HepG2 (cell line): ENCODE results near the gene GLYR1. TPM values are rescaled to one million over a fixed set of nuclear protein-coding genes. Genes with fewer than 3 reads are reported as not detected.

Experiments
- ATAC-seq: fragments of 200-7000 bp; cut with Tn5 transposase; 3 replicates; pipeline ENCODE4 v1.9.1; 2020; ENCODE audit warnings: mild to moderate bottlenecking, moderate library complexity
- BruUV-seq: library from RNA; stranded (reverse); fragments of 400-500 nt; replicated peaks from 2 replicates; lab custom pipeline; 2021; lab: Mats Ljungman, UMichigan
- CTCF ChIA-PET: fragments of 300-600 bp; formaldehyde crosslinking; extraction: SDS; loops from one replicate; lab custom pipeline; 2021; ENCODE audit warnings: low total read pairs, inconsistent platforms, low intra/inter-chr PET ratio; lab: Yijun Ruan, JAX
- POLR2A ChIA-PET: fragments of 350-600 bp; sonication (Branson Sonifier 250); formaldehyde crosslinking; loops from one replicate; lab custom pipeline; 2020; ENCODE audit warnings: antibody characterized with exemption, inconsistent platforms; lab: Yijun Ruan, JAX
- DNase-seq: peaks from one replicate; pipeline ENCODE4 v3.0.0-alpha.2; 2015; ENCODE audit warnings: low spot score
- FAIRE-seq: peaks from 3 replicates; lab custom pipeline; 2011; peaks lifted over from hg19 to GRCh38; lab: Jason Lieb, UNC
- H2AFZ ChIP-seq: one replicate; pipeline ENCODE4 v1.6.1; 2011; ENCODE audit warnings: low read length, inconsistent platforms
- H3K27ac ChIP-seq: fragments of 300-600 bp; 3 replicates; pipeline ENCODE4 v1.8.0; 2011; ENCODE audit warnings: mixed run types, mild to moderate bottlenecking, mixed read lengths, low read length, inconsistent platforms; ENCODE audit not compliant: insufficient read depth; ENCODE audit errors: extremely low read length
- H3K27me3 ChIP-seq, 2 experiments: fragments of 200-600 bp in 1 of 2; 2 replicates in 1 of 2; 3 replicates in 1 of 2; pipeline versions ENCODE4 v1.6.0 to v1.8.0; 2011; ENCODE audit warnings: low read length in 2 of 2, mild to moderate bottlenecking in 2 of 2, moderate library complexity in 2 of 2, inconsistent platforms in 1 of 2; ENCODE audit not compliant: insufficient read depth in 2 of 2, control insufficient read depth in 1 of 2
- H3K36me3 ChIP-seq, 2 experiments: fragments of 200-600 bp in 1 of 2; replicated peaks in 1 of 2; 2 replicates in 1 of 2; 3 replicates in 1 of 2; pipeline versions ENCODE4 v1.5.1 to v1.8.0; 2011; ENCODE audit warnings: low read length in 2 of 2, inconsistent platforms in 1 of 2; ENCODE audit not compliant: insufficient read depth in 2 of 2, control insufficient read depth in 1 of 2
- H3K4me1 ChIP-seq: 2 replicates; pipeline ENCODE4 v1.5.1; 2012; ENCODE audit warnings: low read length, inconsistent platforms; ENCODE audit not compliant: insufficient read depth
- H3K4me2 ChIP-seq: 2 replicates; pipeline ENCODE4 v1.6.0; 2011; ENCODE audit warnings: low read depth, low read length, inconsistent platforms
- H3K4me3 ChIP-seq, 3 experiments: fragments of 200-600 bp in 1 of 3; sonication (generic), shearing (Covaris generic) in 1 of 3; replicated peaks in 1 of 3; 2 replicates each; pipeline ENCODE4 v1.5.1; 2011 to 2016; ENCODE audit warnings: low read length in 3 of 3, inconsistent platforms in 2 of 3, low read depth in 2 of 3, mild to moderate bottlenecking in 2 of 3, control low read depth in 1 of 3, mixed read lengths in 1 of 3; ENCODE audit not compliant: insufficient read depth in 1 of 3
- H3K79me2 ChIP-seq: one replicate; pipeline ENCODE4 v1.6.1; 2011; ENCODE audit warnings: low read length, inconsistent platforms; ENCODE audit not compliant: insufficient read depth
- H3K9ac ChIP-seq: 2 replicates; pipeline ENCODE4 v1.6.0; 2011; ENCODE audit warnings: mild to moderate bottlenecking, low read depth, low read length, inconsistent platforms; ENCODE audit not compliant: insufficient read depth
- H3K9me3 ChIP-seq: 2 replicates; pipeline ENCODE4 v1.5.1; 2012; ENCODE audit warnings: mild to moderate bottlenecking, low read length
- H4K20me1 ChIP-seq: 2 replicates; pipeline ENCODE4 v1.6.0; 2011; ENCODE audit warnings: inconsistent platforms, mild to moderate bottlenecking, low read length, moderate library complexity; ENCODE audit not compliant: insufficient read depth
- ATAD3A ChIP-seq: sonication (generic); formaldehyde crosslinking; IDR thresholded peaks from 2 replicates; pipeline ENCODE4 v1.4.0; 2020; ENCODE audit warnings: missing genetic modification reagents
- CAMTA2 ChIP-seq: sonication (generic); formaldehyde crosslinking; IDR thresholded peaks from 2 replicates; pipeline ENCODE4 v1.4.0; 2020; ENCODE audit warnings: mild to moderate bottlenecking, missing genetic modification reagents, borderline replicate concordance
- CBFB ChIP-seq: sonication (generic); formaldehyde crosslinking; IDR thresholded peaks from 2 replicates; pipeline ENCODE4 v1.4.0; 2020; ENCODE audit warnings: missing genetic modification reagents
- DNMT3B ChIP-seq: conservative IDR thresholded peaks from 2 replicates; pipeline ENCODE4 v1.6.1; 2016; ENCODE audit warnings: missing biosample characterization, control low read depth
- HNF4A ChIP-seq: sonication (generic); formaldehyde crosslinking; IDR thresholded peaks from 2 replicates; pipeline ENCODE4 v1.4.0; 2020; ENCODE audit warnings: missing genetic modification reagents
- HNF4G ChIP-seq, 2 experiments: sonication (generic) in 1 of 2; formaldehyde crosslinking in 1 of 2; IDR thresholded peaks; 2 replicates each; pipeline versions ENCODE4 v1.4.0 to v1.6.1; 2011 to 2020; ENCODE audit warnings: borderline replicate concordance in 2 of 2, low read depth in 2 of 2, mild to moderate bottlenecking in 2 of 2, low read length in 1 of 2, missing genetic modification reagents in 1 of 2, moderate library complexity in 1 of 2
- KDM3A ChIP-seq: IDR thresholded peaks from 2 replicates; pipeline ENCODE4 v1.6.1; 2018; ENCODE audit warnings: low read depth, missing compliant biosample characterization
- NR0B2 ChIP-seq: sonication (generic); formaldehyde crosslinking; IDR thresholded peaks from 2 replicates; pipeline ENCODE4 v1.4.0; 2020; ENCODE audit warnings: mild to moderate bottlenecking, missing genetic modification reagents
- PBX3 ChIP-seq: sonication (generic); formaldehyde crosslinking; IDR thresholded peaks from 2 replicates; pipeline ENCODE4 v1.8.1; 2023; ENCODE audit warnings: missing genetic modification reagents, inconsistent platforms, borderline replicate concordance
- POGK ChIP-seq: sonication (generic); formaldehyde crosslinking; conservative IDR thresholded peaks from 2 replicates; pipeline ENCODE4 v1.8.0; 2022; ENCODE audit warnings: mild to moderate bottlenecking, moderate library complexity, missing genetic modification reagents
- SRY ChIP-seq: sonication (generic); formaldehyde crosslinking; IDR thresholded peaks from 2 replicates; pipeline ENCODE4 v1.8.0; 2022; ENCODE audit warnings: mild to moderate bottlenecking, missing genetic modification reagents
- TBX3 ChIP-seq: fragments of 450-650 bp; IDR thresholded peaks from 2 replicates; pipeline ENCODE4 v1.6.1; 2017; ENCODE audit warnings: antibody characterized with exemption, mild to moderate bottlenecking, inconsistent platforms, borderline replicate concordance
- ZNF143 ChIP-seq: sonication (generic); formaldehyde crosslinking; IDR thresholded peaks from 2 replicates; pipeline ENCODE4 v1.4.0; 2020; ENCODE audit warnings: missing genetic modification reagents
- ZNF552 ChIP-seq: sonication (generic); formaldehyde crosslinking; IDR thresholded peaks from 2 replicates; pipeline ENCODE4 v1.9.0; 2022; ENCODE audit warnings: missing genetic modification reagents, mild to moderate bottlenecking, borderline replicate concordance
- ZNF737 ChIP-seq: sonication (generic); formaldehyde crosslinking; IDR thresholded peaks from 2 replicates; pipeline ENCODE4 v1.5.0; 2020; ENCODE audit warnings: missing genetic modification reagents, mild to moderate bottlenecking, borderline replicate concordance
- WGBS: methylation state at CpG from one replicate; pipeline ENCODE4 v1.1.6; 2017; ENCODE audit warnings: low lambda C conversion rate; 5-methylcytosine and 5-hydroxymethylcytosine counted together
- in situ Hi-C: cut with HindIII; loops from 2 replicates; pipeline ENCODE4 v1.10.0; 2017; ENCODE audit warnings: low pct_unique_long_range_greater_than_20kb; ENCODE audit not compliant: extremely low pct_ligation_motif_present
- intact Hi-C: fragments of 100-400 bp; cut with micrococcal nuclease; formaldehyde crosslinking; loops from one replicate; pipeline ENCODE4 v1.10.0; 2022; ENCODE audit not compliant: unreplicated experiment
- polyA plus RNA-seq, 8 experiments: library from polyadenylated mRNA; depleted of rRNA in 3 of 8; stranded (reverse) in 7 of 8; unstranded in 1 of 8; fragments of >200 nt; fragmentation: Illumina TruSeq in 4 of 8; extraction: Trizol in 4 of 8; gene quantifications; 2 replicates each; pipeline versions ENCODE4 v1.2.1 to v1.2.3, GENCODE V29; 2011 to 2016; ENCODE audit warnings: low read depth in 4 of 8, missing spikeins in 1 of 8, mixed read lengths in 1 of 8; ENCODE audit not compliant: insufficient read depth in 1 of 8
- total RNA-seq, 5 experiments: library from RNA; depleted of rRNA; stranded (reverse); fragments of >200 nt; fragmentation: Illumina TruSeq; extraction: Trizol; gene quantifications; 2 replicates each; pipeline ENCODE4 v1.2.3, GENCODE V29; 2016; ENCODE audit warnings: low read depth in 1 of 5

GLYR1 gene
- total and polyA plus RNA-seq, 2 of the 13 experiments (the other 11 are each of a cell fraction or from before 2014, with no cell fraction given): 28.3 to 48.7 TPM

- intact Hi-C loops: no loop called here
- no peak overlapping the region for H3K4me3 ChIP-seq
- POLR2A ChIA-PET: no interaction called here
- peak; percentile 23; the same call in 1 of the 2 replicates for TF ChIP-seq HNF4A (CRISPR knock-in tag)
- TF ChIP-seq ATAD3A (CRISPR knock-in tag): no peak
- TF ChIP-seq HNF4G (IDR thresholded peaks at IDR 0.05; ENCODE audit: borderline replicate concordance, low read depth, low read length): 0 out of 2 replicates have a peak, but pooled peaks have one; percentile 12
- no peak for TF ChIP-seq HNF4G (CRISPR knock-in tag; IDR thresholded peaks at IDR 0.05; ENCODE audit: borderline replicate concordance, low read depth)
- TF ChIP-seq, all 625 proteins: peak for 2
- Histone ChIP-seq H3K27me3 (no peaks in the 10 kb centered on the region), H3K36me3 (peaks cover 57 to 87% of the 10 kb centered on the region in 2 experiments), H3K9me3 (no peaks in the 10 kb centered on the region), H3K4me2 (no peak overlapping the region), H2AFZ (no peak overlapping the region), H3K79me2 (no peaks in the 10 kb centered on the region), H3K27ac (no peak overlapping the region), H4K20me1 (no peaks in the 10 kb centered on the region), H3K9ac (no peak overlapping the region), H3K4me1 (peaks cover 11% of the 10 kb centered on the region; the same call in 1 of the 2 replicates)
- DNase-seq: no peak
- TSS peak; percentile 26 for BruUV-seq
- CTCF ChIA-PET: no interaction called here
- no peak for FAIRE-seq
- peak; percentile 31 for ATAC-seq
- in situ Hi-C loops: no loop called here
- WGBS: 68% methylated on average over 6 of the region's 8 CpGs
Observed at GRCh38 chr16:4874666-4875065, 27.6 kb upstream of the GLYR1 start.

GRCh38 chr16:4873091-4873490 lies 26.0 kb upstream of the GLYR1 start:
- H2AFZ ChIP-seq: no peak overlapping the region
- WGBS: 89% methylated on average over 3 of the region's 3 CpGs
- FAIRE-seq (no peak), DNase-seq (no peak), ATAC-seq (no peak)
- in situ Hi-C loops (no loop called here), intact Hi-C loops (no loop called here)
- no peaks in the 10 kb centered on the region for H3K27me3 ChIP-seq
- peaks cover 55 to 85% of the 10 kb centered on the region in 2 experiments for H3K36me3 ChIP-seq
- no peak overlapping the region for H3K4me2 ChIP-seq
- H3K79me2 ChIP-seq: peaks cover 8% of the 10 kb centered on the region
- H3K4me1 ChIP-seq: peaks cover 16% of the 10 kb centered on the region
- no TSS peak for BruUV-seq
- H3K4me3 ChIP-seq: no peak overlapping the region
- H3K27ac ChIP-seq: no peak overlapping the region
- ChIA-PET POLR2A (no interaction called here), CTCF (no interaction called here)
- no peak overlapping the region for H3K9ac ChIP-seq
- no peaks in the 10 kb centered on the region; the same call in 1 of the 2 replicates for H4K20me1 ChIP-seq
- no peaks in the 10 kb centered on the region for H3K9me3 ChIP-seq
- no peak for TF ChIP-seq CBFB (CRISPR knock-in tag)
- TF ChIP-seq POGK: no peak
- TF ChIP-seq ZNF737 (CRISPR knock-in tag): no peak
- no peak for TF ChIP-seq PBX3 (CRISPR knock-in tag)
- TF ChIP-seq DNMT3B (CRISPR knock-in tag): no peak
- TF ChIP-seq NR0B2 (CRISPR knock-in tag): no peak
- no peak for TF ChIP-seq TBX3
- TF ChIP-seq ZNF552: no peak
- no peak for TF ChIP-seq CAMTA2 (CRISPR knock-in tag)
- TF ChIP-seq SRY (CRISPR knock-in tag): no peak
- TF ChIP-seq ZNF143 (CRISPR knock-in tag): no peak
- TF ChIP-seq KDM3A (CRISPR knock-in tag): no peak
